SU-DHL-6 (cell line): ENCODE measurements around the gene B4GALT5.
"Not testable (repeated sequence)": the region's sequence is repeated elsewhere in the genome, so short reads cannot be mapped to it uniquely, and the experiment has no call there.

Experiments used
- EZH2phosphoT487 ChIP-seq: fragments of 200-600 bp; sonication (generic), shearing (Covaris generic); conservative IDR thresholded peaks from 2 replicates; pipeline ENCODE4 v1.6.1; 2018; ENCODE audit warnings: mild to moderate bottlenecking, antibody characterized with exemption, low read length, moderate library complexity, mixed read lengths
- TF ChIP-seq, protein P1 (sequence below): fragments of 200-600 bp; sonication (generic); IDR thresholded peaks from one replicate; pipeline ENCODE4 v1.5.1; 2017; ENCODE audit warnings: antibody characterized with exemption, mild to moderate bottlenecking, low read length, moderate library complexity; ENCODE audit not compliant: insufficient read depth, poor library complexity, severe bottlenecking

DNA sequence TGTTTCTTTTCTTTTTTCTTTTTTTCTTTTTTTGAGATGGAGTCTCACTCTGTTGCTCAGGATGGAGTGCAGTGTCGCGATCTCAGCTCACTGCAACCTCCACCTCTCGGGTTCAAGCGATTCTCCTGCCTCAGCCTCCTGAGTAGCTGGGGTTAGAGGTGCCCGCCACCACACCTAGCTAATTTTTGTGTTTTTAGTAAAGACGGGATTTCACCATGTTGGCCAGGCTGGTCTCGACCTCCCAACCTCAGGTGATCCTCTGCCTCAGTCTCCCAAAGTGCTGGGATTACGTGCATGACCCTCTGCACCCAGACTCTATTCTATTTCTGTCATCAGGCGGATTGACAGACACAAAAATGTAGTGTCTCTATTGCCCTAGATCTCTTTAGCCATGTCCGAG, 88.7 kb downstream of the B4GALT5 start:
- TF ChIP-seq, protein P1, sequence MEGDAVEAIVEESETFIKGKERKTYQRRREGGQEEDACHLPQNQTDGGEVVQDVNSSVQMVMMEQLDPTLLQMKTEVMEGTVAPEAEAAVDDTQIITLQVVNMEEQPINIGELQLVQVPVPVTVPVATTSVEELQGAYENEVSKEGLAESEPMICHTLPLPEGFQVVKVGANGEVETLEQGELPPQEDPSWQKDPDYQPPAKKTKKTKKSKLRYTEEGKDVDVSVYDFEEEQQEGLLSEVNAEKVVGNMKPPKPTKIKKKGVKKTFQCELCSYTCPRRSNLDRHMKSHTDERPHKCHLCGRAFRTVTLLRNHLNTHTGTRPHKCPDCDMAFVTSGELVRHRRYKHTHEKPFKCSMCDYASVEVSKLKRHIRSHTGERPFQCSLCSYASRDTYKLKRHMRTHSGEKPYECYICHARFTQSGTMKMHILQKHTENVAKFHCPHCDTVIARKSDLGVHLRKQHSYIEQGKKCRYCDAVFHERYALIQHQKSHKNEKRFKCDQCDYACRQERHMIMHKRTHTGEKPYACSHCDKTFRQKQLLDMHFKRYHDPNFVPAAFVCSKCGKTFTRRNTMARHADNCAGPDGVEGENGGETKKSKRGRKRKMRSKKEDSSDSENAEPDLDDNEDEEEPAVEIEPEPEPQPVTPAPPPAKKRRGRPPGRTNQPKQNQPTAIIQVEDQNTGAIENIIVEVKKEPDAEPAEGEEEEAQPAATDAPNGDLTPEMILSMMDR = not testable (repeated sequence)
- TF ChIP-seq EZH2phosphoT487 = not testable (repeated sequence)
